ENCODE results near the gene LRRN3. TPM values are rescaled to one million over a fixed set of nuclear protein-coding genes. Genes with fewer than 3 reads are reported as not detected.

The LRRN3 gene
- total RNA-seq, 4 donors from 2014 or later: 1.8 to 6.5 (median 3.8) TPM

DNA sequence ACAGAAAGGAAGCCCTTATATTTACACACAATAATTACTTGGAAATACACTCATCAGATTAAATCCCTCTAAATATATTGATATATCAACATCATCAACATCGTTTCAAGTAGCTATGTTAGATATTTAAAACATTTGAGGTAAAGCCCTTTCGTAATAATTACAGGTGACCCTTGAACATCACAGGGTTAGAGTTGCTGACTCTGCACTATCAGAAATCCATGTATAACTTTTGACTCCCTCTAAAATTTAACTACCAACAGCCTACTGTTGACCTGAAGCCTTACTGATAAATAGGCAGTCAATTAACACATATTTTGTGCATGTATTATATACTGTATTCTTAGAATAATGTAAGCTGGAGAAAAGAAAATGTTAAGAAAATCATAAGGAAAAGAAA, 34.6 kb upstream of the LRRN3 start:
- Histone ChIP-seq H3K4me3 (no peak overlapping the region), H3K9me3 (no peaks in the 10 kb centered on the region), H3K27me3 (no peaks in the 10 kb centered on the region), H3K27ac (no peak overlapping the region), H3K36me3 (no peaks in the 10 kb centered on the region), H3K4me1 (no peaks in the 10 kb centered on the region)
- WGBS, 2 donors: 95 to 96% methylated on average over 2 of the region's 2 CpGs
- no peak for TF ChIP-seq POLR2A (IDR thresholded peaks at IDR 0.05)
- no peak for TF ChIP-seq EP300 (IDR thresholded peaks at IDR 0.05)
- no peak for TF ChIP-seq CTCF (IDR thresholded peaks at IDR 0.05)
- DNase-seq (ENCODE audit: low spot score in 2 of 2): no peak

DNA sequence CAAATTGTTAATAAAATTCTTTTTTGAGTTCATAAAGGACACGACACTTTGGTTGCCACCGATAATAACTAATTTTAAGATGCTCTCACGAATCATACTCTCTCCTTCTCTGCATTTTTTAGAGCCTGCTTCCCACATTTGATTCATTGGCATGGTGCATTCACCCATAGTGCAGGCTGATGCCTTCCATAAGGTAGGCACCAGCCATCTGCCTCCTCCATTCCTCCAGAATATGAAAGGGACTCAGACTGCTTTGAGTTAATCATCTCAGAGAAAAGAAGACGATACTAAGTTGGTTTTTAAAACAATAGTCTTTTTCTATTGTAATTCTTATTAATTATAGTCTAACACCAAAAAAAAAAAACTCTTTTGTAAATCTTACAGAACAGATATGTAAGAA, 33.9 kb upstream of the LRRN3 start:
- Histone ChIP-seq H3K27ac (no peak overlapping the region), H3K4me3 (no peak overlapping the region), H3K36me3 (no peaks in the 10 kb centered on the region), H3K27me3 (no peaks in the 10 kb centered on the region), H3K9me3 (no peaks in the 10 kb centered on the region), H3K4me1 (no peaks in the 10 kb centered on the region)
- 88 to 90% methylated on average over 4 of the region's 4 CpGs for WGBS, 2 donors
- TF ChIP-seq POLR2A (IDR thresholded peaks at IDR 0.05) (no peak), EP300 (IDR thresholded peaks at IDR 0.05) (no peak), CTCF (IDR thresholded peaks at IDR 0.05) (no peak)
- no peak for DNase-seq (ENCODE audit: low spot score in 2 of 2)

DNA sequence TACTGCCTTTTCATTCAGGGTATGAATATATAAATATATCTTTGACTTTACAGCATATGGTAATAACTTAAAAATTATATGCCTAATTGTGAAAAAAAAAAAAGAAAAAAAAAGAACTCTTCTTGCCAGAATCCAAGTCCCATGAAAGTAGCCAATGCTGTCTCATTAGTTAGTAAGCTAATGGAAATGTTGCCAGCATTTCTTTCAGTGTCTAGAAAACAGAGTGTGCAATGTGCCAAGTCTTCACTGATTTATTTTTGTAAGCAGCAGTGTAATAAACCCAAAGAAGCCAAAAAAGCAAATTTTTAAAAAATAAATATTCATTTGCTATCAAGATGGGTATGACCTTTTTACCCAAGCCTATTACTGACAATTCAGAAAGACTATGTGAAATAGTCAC, 31.1 kb upstream of the LRRN3 start:
- Histone ChIP-seq H3K36me3 (no peaks in the 10 kb centered on the region), H3K27me3 (no peaks in the 10 kb centered on the region), H3K9me3 (peaks cover 0 to 12% (median 0%) of the 10 kb centered on the region in 4 donors), H3K4me1 (no peaks in the 10 kb centered on the region), H3K27ac (no peak overlapping the region), H3K4me3 (no peak overlapping the region)
- no peak for DNase-seq (ENCODE audit: low spot score in 2 of 2)
- TF ChIP-seq EP300 (IDR thresholded peaks at IDR 0.05): no peak
- TF ChIP-seq POLR2A (IDR thresholded peaks at IDR 0.05): no peak
- no peak for TF ChIP-seq CTCF (IDR thresholded peaks at IDR 0.05)

GRCh38 chr7:111063166-111063565, 27.8 kb upstream of the LRRN3 start:
- no peak overlapping the region for H3K4me3 ChIP-seq
- TF ChIP-seq POLR2A (IDR thresholded peaks at IDR 0.05) (no peak), CTCF (IDR thresholded peaks at IDR 0.05) (no peak), EP300 (IDR thresholded peaks at IDR 0.05) (no peak)
- H3K27me3 ChIP-seq: no peaks in the 10 kb centered on the region
- WGBS, 2 donors: 95 to 100% methylated on average over 1 of the region's 1 CpG
- no peaks in the 10 kb centered on the region for H3K36me3 ChIP-seq
- DNase-seq (ENCODE audit: low spot score in 2 of 2): no peak
- no peak overlapping the region for H3K27ac ChIP-seq
- peaks cover 0 to 12% (median 0%) of the 10 kb centered on the region in 4 donors for H3K9me3 ChIP-seq
- H3K4me1 ChIP-seq: no peaks in the 10 kb centered on the region

GRCh38 chr7:111067251-111067650, 23.7 kb upstream of the LRRN3 start:
- Histone ChIP-seq H3K4me3 (no peak overlapping the region), H3K4me1 (peaks cover 0 to 3% (median 0%) of the 10 kb centered on the region in 4 donors), H3K27me3 (no peaks in the 10 kb centered on the region), H3K36me3 (no peaks in the 10 kb centered on the region), H3K27ac (no peak overlapping the region), H3K9me3 (peaks cover 0 to 12% (median 0%) of the 10 kb centered on the region in 4 donors)
- TF ChIP-seq CTCF (IDR thresholded peaks at IDR 0.05) (no peak), EP300 (IDR thresholded peaks at IDR 0.05) (no peak), POLR2A (IDR thresholded peaks at IDR 0.05) (no peak)
- DNase-seq (ENCODE audit: low spot score in 2 of 2): no peak
- 93 to 97% methylated on average over 4 of the region's 4 CpGs for whole genome bisulfite sequencing, 2 donors

All from tibial nerve (tissue), 4 donors.